ENCODE measurements around the gene AKR1B15.
A peak's percentile ranks its signal among the peaks of the same experiment; 100 is the strongest.
"Not testable (repeated sequence)": the region's sequence is repeated elsewhere in the genome, so short reads cannot be mapped to it uniquely, and the experiment has no call there.

The AKR1B15 gene

DNA sequence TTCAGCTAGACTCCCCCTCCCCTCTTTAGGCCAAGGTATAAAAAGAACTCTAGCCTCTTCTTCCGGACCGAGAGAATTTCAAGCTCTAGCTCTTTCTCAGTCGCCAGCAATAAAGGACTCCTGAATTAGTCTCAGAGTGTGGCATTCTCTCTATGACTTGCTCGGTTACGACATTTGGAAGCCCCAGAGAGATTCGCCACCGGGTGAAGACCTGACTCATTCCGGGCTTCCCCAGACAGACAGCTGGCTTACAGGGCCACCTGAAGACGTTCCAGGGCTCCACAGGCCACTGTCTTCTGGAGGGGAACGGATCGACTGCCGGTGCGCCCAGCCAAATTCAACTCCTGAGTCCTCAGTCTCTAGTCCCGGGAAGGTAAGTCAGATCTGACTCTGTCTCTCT, at the start of gene AKR1B15:
Gene AKR1B15, plus strand, starts transcription at position 234 of the 400 bp plus-strand sequence. CDS start 15,510 bp downstream, outside the sequence.
- DNase-seq: peak; percentile 58

DNA sequence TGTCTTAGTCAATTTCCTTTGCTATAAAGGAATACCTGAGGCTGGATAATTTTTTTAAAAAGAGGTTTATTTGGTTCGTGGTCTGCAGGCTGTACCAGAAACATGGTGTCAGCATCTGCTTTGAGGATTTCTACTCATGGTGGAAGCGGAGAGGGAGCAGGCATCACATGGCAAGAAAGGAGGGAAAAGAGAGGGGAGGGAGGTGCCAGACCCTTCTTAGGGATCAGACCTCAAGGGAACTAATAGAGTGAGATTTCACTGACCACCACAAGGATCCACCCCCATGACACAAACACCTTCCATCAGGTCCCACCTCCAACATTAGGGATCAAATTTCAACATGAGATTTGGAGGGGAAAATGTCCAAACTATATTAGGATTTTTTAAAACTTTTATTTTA, 48.5 kb upstream of the AKR1B15 start:
- DNase-seq: no peak

DNA sequence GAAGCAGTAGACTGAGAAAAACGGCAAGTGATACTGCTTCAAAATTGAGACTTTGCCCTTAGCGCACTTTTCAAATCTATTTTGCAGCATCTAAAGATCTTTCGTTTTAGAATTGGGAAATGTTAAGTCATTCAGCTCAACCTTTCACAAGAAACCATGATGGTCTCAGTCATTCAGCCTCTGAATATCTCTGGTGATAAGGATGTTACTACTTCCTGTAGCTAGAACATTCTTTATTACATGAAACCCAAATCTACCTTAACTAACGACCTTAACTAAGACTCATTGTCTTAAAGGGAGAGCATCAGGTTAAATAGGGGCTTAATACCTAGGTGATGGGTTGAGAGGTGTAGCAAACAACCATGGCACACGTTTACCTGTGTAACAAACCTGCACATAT, 47.9 kb upstream of the AKR1B15 start:
- no peak for DNase-seq

DNA sequence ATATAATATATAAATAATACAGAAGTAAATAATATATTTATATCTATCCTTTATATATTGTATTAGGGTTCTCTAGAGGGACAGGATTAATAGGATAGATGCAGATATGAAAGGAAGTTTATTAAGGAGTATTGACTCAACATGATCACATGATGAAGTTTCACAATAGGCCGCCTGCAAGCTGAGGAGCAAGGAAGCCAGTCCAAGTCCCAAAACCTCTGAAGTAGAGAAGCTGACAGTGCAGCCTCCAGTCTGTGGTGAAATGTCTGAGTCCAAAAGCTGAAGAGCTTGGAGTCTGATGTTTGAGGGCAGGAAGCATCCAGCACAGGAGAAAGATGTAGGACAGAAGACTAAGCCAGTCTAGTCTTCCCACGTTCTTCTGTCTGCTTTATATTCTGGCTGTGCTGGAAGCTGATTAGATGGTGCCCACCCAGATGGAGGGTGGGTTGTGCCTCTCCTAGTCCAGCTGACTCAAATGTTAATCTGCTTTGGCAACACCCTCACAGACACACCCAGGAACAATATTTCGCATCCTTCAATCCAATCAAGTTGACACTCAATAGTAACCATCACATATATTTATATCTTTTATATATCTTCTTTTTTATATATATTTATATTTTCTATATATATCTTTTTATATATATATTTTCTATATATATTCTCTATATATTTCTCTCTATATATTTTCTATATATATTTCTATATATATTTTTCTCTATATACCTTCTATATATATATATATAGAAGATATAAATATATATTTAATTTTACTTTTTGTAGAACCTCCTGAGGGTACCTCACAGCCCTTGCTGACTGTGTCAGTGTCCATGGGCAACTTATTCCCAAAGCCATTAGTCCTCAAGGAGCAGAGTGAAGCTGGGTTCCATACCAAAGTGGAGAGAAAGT, 46.2 kb upstream of the AKR1B15 start:
- DNase-seq: no peak

DNA sequence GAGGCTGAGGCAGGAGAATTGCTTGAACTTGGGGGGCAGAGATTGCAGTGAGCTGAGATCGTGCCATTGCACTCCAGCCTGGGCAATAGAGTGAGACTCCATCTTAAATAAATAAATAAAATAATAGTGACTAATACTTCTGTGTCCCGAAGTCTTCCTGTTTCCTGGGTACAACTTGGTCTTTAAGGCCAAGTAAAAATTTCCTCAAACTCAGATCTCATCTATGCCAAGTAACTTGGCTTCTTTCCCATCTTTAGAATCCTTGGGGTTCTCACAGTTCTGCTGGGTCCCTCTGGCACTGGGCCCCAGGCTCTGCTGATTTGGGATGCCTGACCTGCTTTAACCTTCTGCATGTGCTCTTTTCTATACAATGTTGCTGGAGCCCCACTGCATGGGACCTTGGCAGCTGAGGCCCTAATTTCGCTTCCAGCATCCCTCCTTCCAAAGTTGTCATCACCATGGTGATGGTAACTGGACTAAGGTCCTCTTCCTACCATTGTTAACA, 44.2 kb upstream of the AKR1B15 start:
- DNase-seq: no peak

DNA sequence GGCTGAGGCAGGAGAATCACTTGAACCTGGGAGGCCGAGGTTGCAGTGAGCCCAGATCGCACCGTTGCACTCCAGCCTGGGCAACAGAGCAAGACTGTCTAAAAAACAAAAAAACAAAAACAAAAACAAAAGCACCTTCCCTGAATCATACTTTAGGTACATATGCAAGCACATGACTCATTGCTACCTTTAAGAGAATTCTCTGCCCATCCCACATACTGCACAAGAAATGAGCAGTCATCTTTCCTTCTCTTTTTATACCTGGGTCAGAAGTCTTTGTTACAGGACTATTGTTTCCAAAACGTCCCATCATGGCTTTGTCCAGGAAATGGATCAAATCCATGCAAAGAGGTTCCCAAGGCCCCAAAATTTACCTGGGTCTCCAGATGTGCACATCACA, 43.1 kb upstream of the AKR1B15 start:
- DNase-seq: no peak

DNA sequence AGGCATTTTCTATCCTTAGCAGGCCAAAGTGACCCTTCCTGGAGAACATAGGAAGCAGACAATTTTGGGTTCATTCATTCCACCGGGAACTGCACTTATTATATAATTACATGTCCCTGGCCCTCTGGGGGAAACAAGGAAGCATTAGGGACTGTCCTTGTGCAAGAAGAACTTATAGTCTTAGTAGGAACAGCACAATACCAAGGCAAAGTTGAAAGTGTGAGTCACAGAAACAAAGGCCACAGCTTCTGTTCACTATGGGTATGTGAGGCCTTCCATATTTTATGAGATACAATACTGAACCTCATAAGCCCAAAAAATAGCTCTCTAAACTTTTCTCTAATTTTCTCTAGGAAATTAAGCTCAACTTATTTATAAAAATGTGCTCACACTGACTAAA, 39.9 kb upstream of the AKR1B15 start:
- no peak for DNase-seq

DNA sequence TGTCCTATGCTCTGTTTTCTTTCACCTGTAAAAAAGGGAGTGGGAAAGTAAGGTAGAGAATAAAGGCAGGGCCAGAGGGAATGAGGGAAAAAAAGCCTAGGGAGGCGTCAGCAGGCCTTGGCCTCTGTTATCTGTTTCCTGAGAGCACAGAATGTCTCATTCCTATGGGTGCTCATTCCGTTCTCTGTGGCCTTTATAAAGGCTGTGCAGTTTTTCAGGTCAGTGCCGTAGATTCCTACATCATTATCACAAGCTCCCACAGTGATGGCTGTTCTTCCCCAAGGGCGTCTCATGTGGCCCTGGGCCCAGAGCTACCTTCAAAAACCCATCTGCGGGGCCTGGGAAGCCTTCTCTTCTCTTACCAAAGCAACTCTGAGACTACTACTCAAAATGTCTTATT, 38.3 kb upstream of the AKR1B15 start:
- DNase-seq: no peak

DNA sequence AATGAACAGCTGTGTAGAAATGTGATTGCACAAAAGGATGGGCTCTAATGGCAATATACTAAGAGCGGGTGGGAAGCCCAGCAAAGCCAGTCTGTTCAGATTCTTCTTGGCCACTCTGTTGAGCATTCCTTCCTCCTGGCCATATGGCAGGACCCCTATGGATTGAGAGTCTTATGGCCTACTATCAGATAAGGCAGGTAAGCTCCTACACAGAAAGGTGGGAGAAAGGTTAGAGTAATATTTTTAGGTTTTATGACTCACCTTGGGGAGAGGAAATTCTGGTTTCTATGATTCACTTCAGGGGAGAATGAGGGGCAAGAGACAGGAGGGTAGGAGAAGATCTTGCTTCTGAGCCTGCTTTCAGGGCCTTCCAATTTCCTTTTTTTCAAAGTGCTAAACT, 36.6 kb upstream of the AKR1B15 start:
- DNase-seq: no peak

DNA sequence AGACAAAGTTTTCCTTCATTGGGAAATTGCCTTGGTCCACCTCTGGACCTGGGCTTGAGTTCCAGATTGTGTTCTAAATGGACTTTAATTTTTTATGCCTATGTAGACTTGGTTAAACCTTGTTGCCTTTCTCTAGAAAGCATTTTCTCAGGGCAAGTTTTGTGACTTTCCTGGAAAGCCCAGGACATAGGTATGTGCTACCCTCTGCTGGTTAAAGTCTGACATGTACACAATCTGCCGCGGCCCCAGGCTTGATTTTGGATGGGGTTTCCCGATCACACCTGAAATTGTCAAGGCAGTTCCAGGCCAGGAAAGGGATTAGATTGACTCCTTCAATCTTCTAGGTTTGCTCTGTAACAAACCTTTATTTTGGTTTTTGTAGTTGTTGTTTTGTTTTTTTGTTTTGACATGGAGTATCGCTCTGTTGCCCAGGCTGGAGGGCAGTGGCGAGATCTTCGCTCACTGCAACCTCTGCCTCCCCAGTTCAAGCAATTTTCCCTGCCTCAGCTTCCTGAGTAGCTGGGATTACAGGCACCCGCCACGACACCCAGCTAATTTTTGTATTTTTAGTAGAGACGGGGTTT, 35.6 kb upstream of the AKR1B15 start:
- peak; percentile 57 for DNase-seq

DNA sequence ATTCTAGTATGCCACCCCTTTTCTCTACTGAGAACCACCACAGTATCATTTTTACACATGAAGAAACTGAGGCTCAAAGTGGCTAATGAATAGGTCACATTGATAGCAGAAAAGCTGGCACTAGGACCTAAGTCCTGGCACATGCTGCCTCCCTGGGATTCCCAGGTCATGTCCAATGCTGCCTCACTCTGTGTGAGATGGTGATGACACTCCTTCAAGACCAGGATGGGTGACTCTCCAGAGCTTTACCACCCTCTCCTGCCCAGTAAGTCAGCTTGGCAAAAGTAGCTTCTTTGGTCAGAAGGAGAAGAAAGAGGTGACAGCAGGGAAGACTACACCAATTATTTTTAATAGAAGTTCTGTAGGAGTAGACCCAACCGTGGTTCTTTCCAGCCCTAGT, 34.8 kb upstream of the AKR1B15 start:
- no peak for DNase-seq

DNA sequence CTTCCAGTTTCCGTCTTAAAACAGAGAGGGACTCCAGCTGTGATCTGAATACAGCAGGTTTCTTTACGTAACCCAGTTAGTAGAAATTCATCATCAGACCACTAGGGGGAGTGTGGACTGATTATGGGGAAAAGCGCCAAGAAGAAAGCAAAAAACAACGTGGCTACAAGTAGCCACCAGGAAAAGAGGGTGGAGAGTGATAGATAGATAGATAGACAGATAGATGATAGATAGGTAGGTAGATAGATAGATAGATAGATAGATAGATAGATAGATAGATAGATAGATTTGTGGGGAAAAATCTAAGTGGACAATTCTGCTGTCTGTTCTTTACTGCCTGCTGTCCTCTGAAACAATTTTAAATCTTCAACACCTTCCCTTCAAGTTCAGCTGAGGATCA, 34.2 kb upstream of the AKR1B15 start:
- no peak for DNase-seq

DNA sequence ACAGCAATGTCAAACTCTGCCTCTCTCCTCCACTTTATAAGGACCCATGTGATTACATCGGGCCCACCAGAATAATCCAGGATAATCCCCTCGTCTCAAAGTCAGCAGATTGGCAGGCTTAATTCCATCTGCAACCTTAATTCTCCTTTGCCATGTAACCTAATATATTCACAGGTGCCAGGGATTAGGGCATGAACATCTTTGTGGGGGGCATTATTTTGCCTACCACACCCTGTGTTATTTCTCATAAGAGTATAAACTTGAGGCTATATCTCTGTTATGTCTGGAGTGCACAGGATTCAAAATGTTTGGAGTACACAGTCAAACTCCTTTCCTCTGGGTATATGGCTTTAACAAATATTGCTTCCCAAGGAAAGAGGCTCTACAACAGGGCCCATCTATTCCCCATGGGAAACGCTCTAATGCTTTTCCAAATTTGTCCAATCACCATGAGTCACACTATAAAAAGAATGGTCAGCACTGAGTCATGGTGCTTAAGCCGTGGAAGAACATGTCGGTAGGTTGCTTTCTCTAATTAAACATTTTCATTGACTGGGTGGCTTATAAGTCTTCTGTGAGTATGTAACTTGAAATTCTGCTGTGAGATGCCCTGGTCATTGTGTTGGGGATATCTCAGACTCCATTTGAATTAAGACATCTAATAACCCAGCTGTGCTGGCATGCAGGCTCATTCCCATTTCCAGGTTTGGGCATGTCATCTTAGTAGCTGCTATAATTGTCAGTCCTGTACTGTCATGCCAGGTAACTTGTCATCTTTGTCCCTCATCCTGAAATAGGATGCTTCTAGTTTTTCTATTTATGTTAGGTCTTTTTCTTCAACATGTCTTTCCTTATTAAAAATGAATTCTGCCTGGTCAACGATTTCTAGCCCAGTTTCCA, 33.1 kb upstream of the AKR1B15 start:
- no peak for DNase-seq

DNA sequence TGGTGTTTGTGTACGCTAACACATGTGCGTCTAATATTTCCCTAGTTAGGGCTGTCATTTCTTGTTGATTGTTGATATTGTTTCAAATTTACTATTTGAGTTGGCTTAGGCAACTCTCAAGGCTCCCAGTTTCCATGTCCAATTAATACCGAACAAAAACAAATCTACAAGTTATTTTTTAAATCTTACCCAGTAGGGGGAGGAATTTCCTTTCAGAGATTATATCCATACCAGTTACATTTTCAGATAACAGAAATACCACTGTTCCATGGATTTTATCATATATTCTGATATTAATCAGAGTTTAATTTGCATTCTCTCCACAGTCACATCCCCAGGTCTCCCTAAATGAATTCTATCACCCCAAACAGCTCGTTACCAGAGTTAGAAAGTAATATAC, 28.8 kb upstream of the AKR1B15 start:
- no peak for DNase-seq

DNA sequence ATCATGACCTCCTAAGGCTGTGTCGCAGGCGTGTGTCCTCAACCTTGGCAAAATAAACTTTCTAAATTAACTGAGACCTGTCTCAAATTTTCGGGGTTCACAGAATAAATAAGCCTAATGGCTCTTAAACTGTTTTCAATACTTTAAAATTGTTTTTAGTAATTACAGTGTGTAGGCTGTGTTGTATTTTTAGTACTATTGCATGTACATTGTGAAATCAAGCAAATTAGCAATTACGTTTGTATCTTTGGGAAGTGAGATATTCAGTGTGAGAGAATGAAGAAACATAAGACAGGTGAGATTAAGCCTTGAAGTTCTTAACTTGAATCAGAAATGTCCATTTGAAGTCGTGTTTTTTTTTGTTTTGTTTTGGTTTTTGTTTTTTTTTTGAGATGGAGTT, 26.3 kb upstream of the AKR1B15 start:
- no peak for DNase-seq

DNA sequence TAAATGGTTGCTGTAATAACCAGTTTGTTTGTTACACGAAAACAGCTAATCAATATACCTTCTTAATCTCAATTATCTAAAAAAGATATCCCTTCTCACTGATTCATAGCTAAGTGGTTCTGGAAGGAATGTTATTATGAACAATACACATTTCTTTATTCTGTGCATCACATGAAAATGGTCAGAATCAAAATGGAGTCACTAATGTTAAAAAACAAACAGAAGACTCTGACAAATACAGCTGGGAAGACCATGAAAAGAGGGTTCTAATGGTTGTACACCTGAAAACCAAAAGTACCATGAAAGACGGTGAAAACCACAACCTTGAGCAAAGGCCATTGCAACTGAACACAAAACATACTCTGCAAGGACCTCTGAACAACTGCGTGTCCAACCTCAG, 23.5 kb upstream of the AKR1B15 start:
- DNase-seq: not testable (repeated sequence)

DNA sequence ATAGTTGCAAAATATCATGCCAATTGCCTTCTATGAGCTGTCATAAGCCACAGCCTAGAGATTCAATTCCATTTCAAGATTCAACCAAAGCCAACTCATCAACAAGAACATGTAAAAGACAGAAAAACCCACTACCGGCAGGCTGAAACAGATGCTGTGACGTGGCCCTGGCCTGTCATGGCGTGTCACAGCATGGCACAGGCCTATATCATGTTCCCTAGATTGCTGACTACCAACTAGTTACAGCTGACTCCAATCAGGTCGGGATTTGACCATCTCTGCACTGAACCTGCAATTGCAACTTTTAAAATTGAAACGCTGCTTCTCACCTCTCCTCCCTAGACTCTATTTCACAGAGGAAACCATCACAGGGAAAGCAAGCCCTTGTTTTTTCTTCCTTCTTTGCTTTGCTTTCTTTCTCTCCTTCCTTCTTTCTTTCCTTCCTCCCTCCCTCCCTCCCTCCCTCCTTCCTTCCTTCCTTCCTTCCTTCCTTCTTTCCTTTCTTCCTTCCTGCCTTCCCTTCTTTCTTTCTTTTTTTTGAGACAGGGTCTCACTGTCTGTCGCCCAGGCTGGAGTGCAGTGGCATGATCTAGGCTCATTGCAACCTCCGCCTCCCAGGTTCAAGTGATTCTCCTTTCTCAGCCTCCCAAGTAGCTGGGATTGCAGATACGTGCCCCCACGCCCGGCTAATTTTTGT, 22.2 kb upstream of the AKR1B15 start:
- not testable (repeated sequence) for DNase-seq

DNA sequence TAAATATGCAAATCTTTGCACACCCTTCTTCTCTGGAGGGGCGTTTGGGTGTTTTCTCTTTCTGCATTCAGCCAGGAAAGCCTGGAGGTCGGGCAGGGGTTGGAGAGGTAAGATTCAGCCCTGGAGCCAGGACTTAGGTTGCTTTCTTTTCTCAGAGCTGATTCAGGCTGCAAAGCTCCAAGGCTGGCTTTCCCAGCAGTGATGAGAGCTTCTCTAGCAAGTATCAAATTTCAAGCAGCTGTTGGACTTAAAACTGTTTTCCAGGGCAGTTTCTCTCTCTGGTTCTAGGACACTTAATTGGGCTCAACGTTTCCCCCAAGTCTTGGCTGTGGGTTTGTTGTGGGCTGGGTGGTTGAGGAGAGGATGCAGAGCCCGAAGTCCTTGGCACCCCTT, 20.9 kb upstream of the AKR1B15 start:
- DNase-seq: no peak

DNA sequence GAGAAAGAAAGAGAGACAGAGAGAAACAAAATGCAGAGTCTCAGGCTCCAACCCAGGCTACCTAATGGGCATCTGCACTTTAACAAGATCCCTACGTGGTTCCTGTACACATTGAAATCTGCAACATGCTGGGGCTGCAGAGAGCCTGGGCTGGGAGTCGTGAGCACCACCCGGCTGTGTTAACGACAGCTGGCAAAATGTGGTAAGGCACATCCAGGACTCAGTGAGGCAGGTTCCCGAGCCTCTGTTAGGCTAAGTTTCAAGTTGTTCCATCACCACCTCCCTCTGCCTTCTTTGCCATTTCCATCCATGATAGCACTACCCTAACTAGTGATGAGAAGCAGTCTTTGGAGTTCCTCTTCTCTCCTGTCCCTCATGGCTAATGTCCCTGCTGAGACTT, 20.2 kb upstream of the AKR1B15 start:
- no peak for DNase-seq

DNA sequence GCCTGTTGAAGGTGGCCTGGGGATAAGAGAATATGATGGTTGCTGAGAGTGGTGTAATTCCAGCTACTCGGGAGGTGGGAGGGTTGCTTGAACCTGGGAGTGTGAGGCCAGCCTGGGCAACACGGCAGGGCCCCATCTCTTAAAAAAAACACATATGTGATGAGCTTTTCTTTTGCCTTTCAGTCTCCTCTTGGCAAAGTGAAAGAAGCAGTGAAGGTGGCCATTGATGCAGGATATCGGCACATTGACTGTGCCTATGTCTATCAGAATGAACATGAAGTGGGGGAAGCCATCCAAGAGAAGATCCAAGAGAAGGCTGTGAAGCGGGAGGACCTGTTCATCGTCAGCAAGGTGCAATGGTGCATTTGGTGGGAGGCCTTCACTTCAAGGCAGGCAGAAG, 18.4 kb upstream of the AKR1B15 start:
- DNase-seq: no peak

DNA sequence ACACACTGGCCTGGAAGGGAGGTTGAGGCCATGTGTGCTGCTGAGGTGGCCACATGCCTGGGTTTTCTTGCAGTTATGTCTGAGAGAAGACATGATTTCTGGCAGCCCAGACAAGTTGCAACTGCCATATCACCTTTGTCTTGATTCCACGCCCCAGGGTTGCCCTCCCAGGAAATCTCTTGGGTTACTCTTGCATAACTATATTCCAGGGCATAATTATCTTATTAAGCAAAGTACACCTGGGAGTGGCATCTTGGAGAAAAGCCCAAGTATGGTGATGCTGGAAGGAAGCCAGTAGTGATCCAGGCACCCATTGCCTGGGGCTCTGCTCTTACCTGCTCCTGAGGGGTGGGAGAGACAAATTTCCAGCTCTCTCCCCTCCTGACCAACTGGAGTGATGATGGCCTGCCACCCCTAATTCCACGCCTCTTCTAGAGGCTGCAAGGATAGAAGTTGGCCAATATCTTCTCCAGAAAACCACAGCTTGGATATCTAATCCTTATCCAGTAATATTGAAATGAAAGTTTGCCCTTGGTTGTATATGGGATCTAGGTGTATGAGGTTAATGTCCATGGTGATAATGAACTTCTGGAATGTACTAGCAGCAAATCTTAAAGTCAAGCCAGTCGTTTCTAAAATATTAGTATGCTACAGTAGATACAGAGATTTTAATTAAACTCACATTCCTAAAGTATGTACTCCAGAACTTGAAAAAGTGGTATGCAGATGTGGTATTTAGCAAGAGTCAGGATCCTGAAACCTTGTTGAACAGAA, 16.5 kb upstream of the AKR1B15 start:
- no peak for DNase-seq

DNA sequence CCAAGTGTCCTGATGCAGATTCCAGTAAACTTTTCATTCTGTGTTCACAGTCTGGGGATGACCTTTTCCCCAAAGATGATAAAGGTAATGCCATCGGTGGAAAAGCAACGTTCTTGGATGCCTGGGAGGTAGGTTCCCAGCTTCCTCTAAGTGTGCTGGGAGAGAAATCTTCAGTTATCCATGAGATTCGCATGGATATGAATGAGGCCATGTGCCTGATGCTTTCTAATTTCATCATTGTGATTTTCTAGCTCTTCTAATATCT, 16.0 kb upstream of the AKR1B15 start:
- no peak for DNase-seq

Measured in activated CD4-positive, alpha-beta T cell treated with anti-CD3 and anti-CD28 coated beads for 48 hours (primary cell).